PC-3 (cell line): ENCODE results near the gene C17orf58.

ENCODE experiments used
- EZH2 ChIP-seq: fragments of 300-600 bp; sonication (generic); IDR thresholded peaks from one replicate; pipeline ENCODE4 v1.6.1; 2017; ENCODE audit warnings: antibody characterized with exemption, mild to moderate bottlenecking, low read length; ENCODE audit not compliant: unreplicated experiment
- EZH2phosphoT487 ChIP-seq: fragments of 300-600 bp; sonication (generic); IDR thresholded peaks from 2 replicates; pipeline ENCODE4 v1.6.1; 2018; ENCODE audit warnings: mild to moderate bottlenecking, antibody characterized with exemption, low read length, borderline replicate concordance
- TF ChIP-seq, protein P1 (sequence below): fragments of 300-600 bp; sonication (generic); conservative IDR thresholded peaks from 2 replicates; pipeline ENCODE4 v1.5.1; 2017; ENCODE audit warnings: antibody characterized with exemption, low read depth, mild to moderate bottlenecking, low read length

DNA sequence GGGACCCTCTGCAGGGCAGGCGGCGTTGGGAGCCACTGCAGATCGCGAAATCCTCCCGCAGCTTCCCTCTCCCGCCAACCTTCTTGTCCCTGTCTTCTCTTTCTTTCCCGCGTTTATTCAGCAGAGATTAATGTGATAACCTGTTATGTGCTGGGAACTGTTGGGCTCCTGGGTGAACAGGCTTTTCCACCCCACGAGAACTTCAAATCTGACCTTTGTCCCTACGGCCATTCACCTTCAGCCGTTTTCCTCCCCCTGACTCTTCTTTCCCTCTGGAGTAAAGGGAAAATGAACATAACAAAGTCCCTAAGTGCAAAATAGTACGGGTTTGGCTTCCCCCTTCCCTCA, 24.1 kb upstream of the C17orf58 start:
- TF ChIP-seq EZH2: no peak
- TF ChIP-seq, protein P1, sequence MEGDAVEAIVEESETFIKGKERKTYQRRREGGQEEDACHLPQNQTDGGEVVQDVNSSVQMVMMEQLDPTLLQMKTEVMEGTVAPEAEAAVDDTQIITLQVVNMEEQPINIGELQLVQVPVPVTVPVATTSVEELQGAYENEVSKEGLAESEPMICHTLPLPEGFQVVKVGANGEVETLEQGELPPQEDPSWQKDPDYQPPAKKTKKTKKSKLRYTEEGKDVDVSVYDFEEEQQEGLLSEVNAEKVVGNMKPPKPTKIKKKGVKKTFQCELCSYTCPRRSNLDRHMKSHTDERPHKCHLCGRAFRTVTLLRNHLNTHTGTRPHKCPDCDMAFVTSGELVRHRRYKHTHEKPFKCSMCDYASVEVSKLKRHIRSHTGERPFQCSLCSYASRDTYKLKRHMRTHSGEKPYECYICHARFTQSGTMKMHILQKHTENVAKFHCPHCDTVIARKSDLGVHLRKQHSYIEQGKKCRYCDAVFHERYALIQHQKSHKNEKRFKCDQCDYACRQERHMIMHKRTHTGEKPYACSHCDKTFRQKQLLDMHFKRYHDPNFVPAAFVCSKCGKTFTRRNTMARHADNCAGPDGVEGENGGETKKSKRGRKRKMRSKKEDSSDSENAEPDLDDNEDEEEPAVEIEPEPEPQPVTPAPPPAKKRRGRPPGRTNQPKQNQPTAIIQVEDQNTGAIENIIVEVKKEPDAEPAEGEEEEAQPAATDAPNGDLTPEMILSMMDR: no peak
- TF ChIP-seq EZH2phosphoT487: no peak
